Naive thymus-derived CD4-positive, alpha-beta T cell (primary cell): ENCODE results near the gene CELA1. TPM values are rescaled to one million over a fixed set of nuclear protein-coding genes. Genes with fewer than 3 reads are reported as not detected.
A peak's percentile ranks its signal among the peaks of the same experiment; 100 is the strongest.

Experiments
- ATAC-seq: fragments of 150-1000 bp; cut with Tn5 transposase; 2 replicates; pipeline ENCODE4 v1.10.0; 2021; ENCODE audit warnings: mild to moderate bottlenecking, moderate library complexity
- CTCF ChIA-PET: fragments of 350-600 bp; sonication (Branson Sonifier 250); formaldehyde crosslinking; loops from one replicate; lab custom pipeline; 2021; ENCODE audit warnings: antibody characterized with exemption; lab: Charles Lee
- POLR2A ChIA-PET: fragments of 350-600 bp; sonication (Branson Sonifier 250); formaldehyde crosslinking; loops from one replicate; lab custom pipeline; 2021; ENCODE audit warnings: antibody characterized with exemption, inconsistent platforms; lab: Charles Lee
- DNase-seq, 9 donors: peaks; one replicate each; pipeline versions ENCODE4 v3.0.0 to v3.0.0-alpha.2; 2020 to 2022; ENCODE audit warnings: mixed read lengths in 1 of 9
- H3K27ac ChIP-seq: one replicate; pipeline ENCODE4 v1.7.0; 2013; ENCODE audit warnings: mild to moderate bottlenecking, low read depth, low read length, moderate library complexity
- H3K27me3 ChIP-seq, 2 donors: one replicate each; pipeline ENCODE4 v1.7.0; 2013; ENCODE audit warnings: low read length in 2 of 2, mild to moderate bottlenecking in 2 of 2, moderate library complexity in 2 of 2; ENCODE audit not compliant: control insufficient read depth in 2 of 2, insufficient read depth in 2 of 2
- H3K36me3 ChIP-seq, 3 experiments: 1 replicate in 2 of 3; 2 replicates in 1 of 3; pipeline ENCODE4 v1.7.0; 2013; ENCODE audit warnings: low read length in 3 of 3, mild to moderate bottlenecking in 3 of 3, moderate library complexity in 1 of 3; ENCODE audit not compliant: insufficient read depth in 3 of 3, control insufficient read depth in 2 of 3
- H3K4me1 ChIP-seq, 2 donors: one replicate each; pipeline ENCODE4 v1.7.0; 2013; ENCODE audit warnings: low read length in 2 of 2, mild to moderate bottlenecking in 2 of 2, moderate library complexity in 1 of 2; ENCODE audit not compliant: control insufficient read depth in 2 of 2, insufficient read depth in 2 of 2
- H3K4me3 ChIP-seq: 2 replicates; pipeline ENCODE4 v1.7.0; 2013; ENCODE audit warnings: mild to moderate bottlenecking, low read length
- H3K9me3 ChIP-seq, 3 experiments: 1 replicate in 2 of 3; 2 replicates in 1 of 3; pipeline ENCODE4 v1.7.0; 2013; ENCODE audit warnings: low read length in 3 of 3; ENCODE audit not compliant: control insufficient read depth in 2 of 3
- H3K27ac Mint-ChIP-seq, 9 donors: one replicate each; pipeline ENCODE4 v1.8.0; 2020 to 2022; ENCODE audit warnings: mixed read lengths in 9 of 9, mild to moderate bottlenecking in 8 of 9, moderate library complexity in 5 of 9, inconsistent platforms in 2 of 9
- H3K27me3 Mint-ChIP-seq, 5 donors: one replicate each; pipeline ENCODE4 v1.8.0; 2021 to 2022; ENCODE audit warnings: mixed read lengths in 5 of 5, mild to moderate bottlenecking in 1 of 5
- H3K36me3 Mint-ChIP-seq, 5 donors: one replicate each; pipeline ENCODE4 v1.8.0; 2020 to 2022; ENCODE audit warnings: mixed read lengths in 5 of 5, mild to moderate bottlenecking in 3 of 5, inconsistent platforms in 1 of 5
- H3K4me1 Mint-ChIP-seq, 7 donors: one replicate each; pipeline ENCODE4 v1.8.0; 2020 to 2022; ENCODE audit warnings: mixed read lengths in 7 of 7, mild to moderate bottlenecking in 3 of 7, inconsistent platforms in 1 of 7
- H3K4me3 Mint-ChIP-seq, 10 donors: one replicate each; pipeline ENCODE4 v1.8.0; 2020 to 2022; ENCODE audit warnings: mild to moderate bottlenecking in 10 of 10, mixed read lengths in 10 of 10, moderate library complexity in 6 of 10, inconsistent platforms in 2 of 10
- H3K9me3 Mint-ChIP-seq, 11 donors: one replicate each; pipeline ENCODE4 v1.8.0; 2020 to 2022; ENCODE audit warnings: mixed read lengths in 11 of 11, mild to moderate bottlenecking in 4 of 11, inconsistent platforms in 1 of 11, moderate library complexity in 1 of 11
- intact Hi-C, 2 donors: fragments of 100-400 bp; cut with micrococcal nuclease; formaldehyde crosslinking; loops; one replicate each; pipeline ENCODE4 v1.15.1; 2023
- polyA plus RNA-seq, 2 donors: library from polyadenylated mRNA; unstranded; fragments of 300-500 nt; fragmentation: Illumina TruSeq; gene quantifications; one replicate each; pipeline ENCODE4 v1.2.3, GENCODE V29; 2021
- total RNA-seq, 6 experiments: library from RNA in 5 of 6; stranded (reverse) in 5 of 6; gene quantifications; 1 replicate in 5 of 6; 2 replicates in 1 of 6; pipeline ENCODE4 v1.2.3 and lab custom pipeline; 2021 to 2026

The CELA1 gene
- total and polyA plus RNA-seq, 7 experiments from 2014 or later = 1.1 to 9.2 (median 1.8) TPM; not detected in 1

- Mint-ChIP-seq H3K36me3 (peaks cover 9 to 25% (median 15%) of the 10 kb centered on the region in 5 donors), H3K4me1 (peaks cover 45 to 92% (median 67%) of the 10 kb centered on the region in 7 donors), H3K9me3 (no peaks in the 10 kb centered on the region), H3K4me3 (peak overlapping the region; percentile 49 to 85 (median 72)), H3K27me3 (no peaks in the 10 kb centered on the region), H3K27ac (peak overlapping the region; percentile 76 to 96 (median 93))
- Histone ChIP-seq H3K9me3 (no peaks in the 10 kb centered on the region), H3K27me3 (no peaks in the 10 kb centered on the region), H3K36me3 (no peaks in the 10 kb centered on the region), H3K4me3 (no peak overlapping the region), H3K27ac (peak overlapping the region; percentile 60), H3K4me1 (peaks cover 52 to 67% of the 10 kb centered on the region in 2 donors)
- ATAC-seq (peak; percentile 34), DNase-seq (peak in 2 of 9 donors; percentile 10 to 27)
- ChIA-PET POLR2A (interaction anchor here (0.8 to 23.8 kb wide), 7 partner anchors 9 to 806 kb away, joined by 3 to 320 read pairs (median 3); partner anchors contain the start of gene DAZAP2), CTCF (interaction anchor here (0.9 to 1.2 kb wide), 3 partner anchors 9 to 56 kb away, joined by 3 to 5 read pairs (median 3); no protein-coding TSS in a partner anchor)
- intact Hi-C loops = loop anchor here in 1 of 2 donors (1.0 kb wide), 1 partner anchor 14 kb away; no protein-coding TSS in a partner anchor
Observed at GRCh38 chr12:51326698-51327439, 19.6 kb downstream of the CELA1 start.

- H3K9me3 Mint-ChIP-seq = no peaks in the 10 kb centered on the region
- no peaks in the 10 kb centered on the region for H3K9me3 ChIP-seq
- no peak for DNase-seq
- H3K4me3 ChIP-seq = no peak overlapping the region
- CTCF ChIA-PET = no interaction called here
- H3K27ac ChIP-seq = peak overlapping the region; percentile 95
- peak overlapping the region; percentile 87 to 99 (median 92) for H3K27ac Mint-ChIP-seq
- peaks cover 12 to 39% (median 24%) of the 10 kb centered on the region in 5 donors for H3K36me3 Mint-ChIP-seq
- peaks cover 58 to 92% (median 75%) of the 10 kb centered on the region in 7 donors for H3K4me1 Mint-ChIP-seq
- POLR2A ChIA-PET = interaction anchor here (0.7 to 23.8 kb wide), 8 partner anchors 9 to 540 kb away, joined by 3 to 320 read pairs (median 4); partner anchors contain the start of gene POU6F1
- H3K27me3 Mint-ChIP-seq = no peaks in the 10 kb centered on the region
- H3K27me3 ChIP-seq = no peaks in the 10 kb centered on the region
- H3K4me3 Mint-ChIP-seq = peak overlapping the region; percentile 64 to 97 (median 80)
- H3K4me1 ChIP-seq = peaks cover 60 to 71% of the 10 kb centered on the region in 2 donors
- no peak for ATAC-seq
- intact Hi-C loops = loop anchor here (5.0 kb wide), 7 partner anchors 58 to 563 kb away; partner anchors contain the start of genes ATF1 (in 1 of the 2), CSRNP2 (in 1 of the 2), GALNT6 (in 1 of the 2) and LETMD1 (in 1 of the 2)
- no peaks in the 10 kb centered on the region for H3K36me3 ChIP-seq
Observed at GRCh38 chr12:51324953-51325352, 21.5 kb downstream of the CELA1 start.

- no peaks in the 10 kb centered on the region for H3K9me3 Mint-ChIP-seq
- peak; percentile 51 to 78 (median 68) for DNase-seq
- Histone ChIP-seq H3K27ac (peak within 1 kb of the TSS; percentile 95), H3K27me3 (no peaks in the 10 kb centered on the region), H3K4me3 (peak within 1 kb of the TSS; percentile 58), H3K9me3 (no peaks in the 10 kb centered on the region), H3K4me1 (peaks cover 60 to 72% of the 10 kb centered on the region in 2 donors), H3K36me3 (no peaks in the 10 kb centered on the region)
- POLR2A ChIA-PET = interaction anchor here (0.5 to 23.8 kb wide), 15 partner anchors 8 to 1582 kb away, joined by 3 to 320 read pairs (median 4); partner anchors contain the start of genes DAZAP2 and POU6F1
- H3K27me3 Mint-ChIP-seq = no peaks in the 10 kb centered on the region
- H3K27ac Mint-ChIP-seq = peak within 1 kb of the TSS; percentile 89 to 99 (median 96)
- peaks cover 59 to 92% (median 77%) of the 10 kb centered on the region in 7 donors for H3K4me1 Mint-ChIP-seq
- peak; percentile 79 for ATAC-seq
- CTCF ChIA-PET = interaction anchor here (2.3 to 7.3 kb wide), 2 partner anchors 16 to 55 kb away, joined by 4 to 88 read pairs; no protein-coding TSS in a partner anchor
- peak within 1 kb of the TSS; percentile 69 to 99 (median 94) for H3K4me3 Mint-ChIP-seq
- peaks cover 12 to 36% (median 24%) of the 10 kb centered on the region in 5 donors for H3K36me3 Mint-ChIP-seq
- intact Hi-C loops = loop anchor here (1.0 to 5.0 kb wide), 8 partner anchors 17 to 562 kb away; partner anchors contain the start of genes ATF1 (in 1 of the 2), CSRNP2 (in 1 of the 2), GALNT6 (in 1 of the 2) and LETMD1 (in 1 of the 2)
Observed at GRCh38 chr12:51323966-51324895, 22.2 kb downstream of the CELA1 start, which contains the start of gene BIN2. BIN2 (minus strand) TSS chr12:51324174; CDS start chr12:51324102, 72 bp downstream.

- intact Hi-C loops = loop anchor here (1.0 to 5.0 kb wide), 8 partner anchors 18 to 561 kb away; partner anchors contain the start of genes ATF1 (in 1 of the 2), CSRNP2 (in 1 of the 2), GALNT6 (in 1 of the 2) and LETMD1 (in 1 of the 2)
- H3K27me3 Mint-ChIP-seq = no peaks in the 10 kb centered on the region
- DNase-seq (peak; percentile 14 to 79 (median 65)), ATAC-seq (peak; percentile 71)
- peaks cover 12 to 38% (median 28%) of the 10 kb centered on the region in 5 donors for H3K36me3 Mint-ChIP-seq
- peaks cover 56 to 92% (median 76%) of the 10 kb centered on the region in 7 donors for H3K4me1 Mint-ChIP-seq
- H3K9me3 Mint-ChIP-seq = no peaks in the 10 kb centered on the region
- Histone ChIP-seq H3K36me3 (no peaks in the 10 kb centered on the region), H3K9me3 (no peaks in the 10 kb centered on the region), H3K27me3 (no peaks in the 10 kb centered on the region), H3K27ac (peak overlapping the region; percentile 95), H3K4me1 (peaks cover 58 to 71% of the 10 kb centered on the region in 2 donors), H3K4me3 (peak overlapping the region; percentile 58)
- H3K27ac Mint-ChIP-seq = peak overlapping the region; percentile 89 to 99 (median 96)
- peak overlapping the region; percentile 69 to 99 (median 94) for H3K4me3 Mint-ChIP-seq
- POLR2A ChIA-PET = interaction anchor here (0.6 to 23.8 kb wide), 13 partner anchors 9 to 1582 kb away, joined by 3 to 320 read pairs (median 6); partner anchors contain the start of genes DAZAP2 and POU6F1
- CTCF ChIA-PET = interaction anchor here (1.0 to 7.3 kb wide), 4 partner anchors 12 to 54 kb away, joined by 3 to 88 read pairs (median 5); no protein-coding TSS in a partner anchor
Observed at GRCh38 chr12:51323317-51323960, 23.0 kb downstream of the CELA1 start.

- ATAC-seq (no peak), DNase-seq (peak in 1 of 9 donors; percentile 31)
- peaks cover 58 to 91% (median 77%) of the 10 kb centered on the region in 7 donors for H3K4me1 Mint-ChIP-seq
- Histone ChIP-seq H3K27me3 (no peaks in the 10 kb centered on the region), H3K4me3 (peak overlapping the region; percentile 58), H3K27ac (peak overlapping the region; percentile 95), H3K36me3 (no peaks in the 10 kb centered on the region), H3K4me1 (peaks cover 61 to 68% of the 10 kb centered on the region in 2 donors), H3K9me3 (no peaks in the 10 kb centered on the region)
- CTCF ChIA-PET = interaction anchor here (0.7 to 7.3 kb wide), 6 partner anchors 11 to 92 kb away, joined by 3 to 88 read pairs (median 4); no protein-coding TSS in a partner anchor
- intact Hi-C loops = loop anchor here (5.0 kb wide), 7 partner anchors 55 to 560 kb away; partner anchors contain the start of genes ATF1 (in 1 of the 2), CSRNP2 (in 1 of the 2), GALNT6 (in 1 of the 2) and LETMD1 (in 1 of the 2)
- peak overlapping the region; percentile 69 to 99 (median 94) for H3K4me3 Mint-ChIP-seq
- POLR2A ChIA-PET = interaction anchor here (0.7 to 23.8 kb wide), 11 partner anchors 12 to 1828 kb away, joined by 3 to 320 read pairs (median 7); partner anchors contain the start of gene POU6F1
- no peaks in the 10 kb centered on the region for H3K27me3 Mint-ChIP-seq
- no peaks in the 10 kb centered on the region for H3K9me3 Mint-ChIP-seq
- H3K27ac Mint-ChIP-seq = peak overlapping the region; percentile 89 to 99 (median 96)
- peaks cover 12 to 41% (median 32%) of the 10 kb centered on the region in 5 donors for H3K36me3 Mint-ChIP-seq
Observed at GRCh38 chr12:51322452-51322851, 24.0 kb downstream of the CELA1 start.
